Measurements from ENCODE around the gene LRCH2. TPM values are rescaled to one million over a fixed set of nuclear protein-coding genes. Genes with fewer than 3 reads are reported as not detected.

LRCH2 gene
- total and polyA plus RNA-seq, 4 donors: 1.1 to 15.1 (median 2.9) TPM

DNA sequence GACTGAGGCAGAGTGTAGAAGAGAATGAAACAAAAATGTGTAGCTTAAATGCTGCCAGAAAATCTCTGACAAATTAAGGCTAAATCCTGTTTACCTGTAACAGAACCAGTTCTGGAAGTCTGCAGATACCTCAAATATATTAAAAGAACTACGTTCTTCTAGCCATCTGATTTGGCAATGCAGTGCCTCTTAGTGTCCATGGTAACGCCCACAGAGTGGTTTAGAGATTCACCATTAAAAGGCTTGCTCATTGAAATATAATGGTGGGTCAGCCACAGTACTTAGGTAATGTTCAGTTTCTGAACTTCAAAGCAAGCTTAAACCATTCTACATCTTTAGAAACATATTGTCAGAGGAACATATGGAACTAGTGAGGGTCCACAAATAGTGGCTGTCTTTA is 32.4 kb upstream of the LRCH2 start:
- Histone ChIP-seq H3K4me3 (no peak overlapping the region), H3K27me3 (ENCODE audit: control insufficient read depth in 3 of 3, insufficient read depth in 3 of 3, low read length in 2 of 3) (peaks cover 0 to 55% (median 21%) of the 10 kb centered on the region in 3 donors), H3K9me3 (ENCODE audit: control insufficient read depth in 4 of 4, insufficient read depth in 3 of 4, low read length in 3 of 4) (no peaks in the 10 kb centered on the region), H3K9ac (ENCODE audit: insufficient read depth in 1 of 2, low read length in 2 of 2) (no peak overlapping the region), H3K36me3 (ENCODE audit: control insufficient read depth in 4 of 4, insufficient read depth in 4 of 4, low read length in 4 of 4) (no peaks in the 10 kb centered on the region), H3K4me1 (ENCODE audit: control insufficient read depth in 5 of 5, insufficient read depth in 5 of 5, low read length in 5 of 5) (no peaks in the 10 kb centered on the region), H3K27ac (ENCODE audit: low read depth in 1 of 2, low read length in 1 of 2) (no peak overlapping the region)
- WGBS, 2 donors: 48 to 75% methylated on average over 2 of the region's 2 CpGs
- DNase-seq (no peak), ATAC-seq (ENCODE audit: insufficient read depth, low FRiP score) (no peak)
- TF ChIP-seq, protein P1, sequence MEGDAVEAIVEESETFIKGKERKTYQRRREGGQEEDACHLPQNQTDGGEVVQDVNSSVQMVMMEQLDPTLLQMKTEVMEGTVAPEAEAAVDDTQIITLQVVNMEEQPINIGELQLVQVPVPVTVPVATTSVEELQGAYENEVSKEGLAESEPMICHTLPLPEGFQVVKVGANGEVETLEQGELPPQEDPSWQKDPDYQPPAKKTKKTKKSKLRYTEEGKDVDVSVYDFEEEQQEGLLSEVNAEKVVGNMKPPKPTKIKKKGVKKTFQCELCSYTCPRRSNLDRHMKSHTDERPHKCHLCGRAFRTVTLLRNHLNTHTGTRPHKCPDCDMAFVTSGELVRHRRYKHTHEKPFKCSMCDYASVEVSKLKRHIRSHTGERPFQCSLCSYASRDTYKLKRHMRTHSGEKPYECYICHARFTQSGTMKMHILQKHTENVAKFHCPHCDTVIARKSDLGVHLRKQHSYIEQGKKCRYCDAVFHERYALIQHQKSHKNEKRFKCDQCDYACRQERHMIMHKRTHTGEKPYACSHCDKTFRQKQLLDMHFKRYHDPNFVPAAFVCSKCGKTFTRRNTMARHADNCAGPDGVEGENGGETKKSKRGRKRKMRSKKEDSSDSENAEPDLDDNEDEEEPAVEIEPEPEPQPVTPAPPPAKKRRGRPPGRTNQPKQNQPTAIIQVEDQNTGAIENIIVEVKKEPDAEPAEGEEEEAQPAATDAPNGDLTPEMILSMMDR (IDR thresholded peaks at IDR 0.05; ENCODE audit: control extremely low read depth, extremely low read depth): no peak

DNA sequence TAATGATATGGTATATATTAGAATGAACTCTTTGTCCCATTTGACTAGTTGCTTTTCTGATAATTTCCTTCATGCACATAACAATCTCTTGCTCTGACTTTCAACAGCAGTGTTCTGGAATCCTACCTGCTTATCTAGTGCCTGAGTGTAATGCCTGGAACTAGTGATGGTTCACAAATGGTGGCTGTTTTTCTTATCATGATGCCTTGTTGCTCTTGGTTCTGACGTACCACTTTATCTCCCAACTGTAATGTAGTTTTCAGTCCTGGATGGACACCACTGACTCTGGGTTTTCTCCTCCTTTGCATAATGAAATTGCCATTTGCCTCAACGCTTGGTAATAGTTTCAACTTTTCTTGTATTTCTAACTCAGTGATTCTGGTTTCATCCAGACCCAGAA is 30.1 kb upstream of the LRCH2 start:
- 79 to 94% methylated on average over 2 of the region's 2 CpGs for WGBS, 2 donors
- Histone ChIP-seq H3K27ac (ENCODE audit: low read depth in 1 of 2, low read length in 1 of 2) (no peak overlapping the region), H3K4me1 (ENCODE audit: control insufficient read depth in 5 of 5, insufficient read depth in 5 of 5, low read length in 5 of 5) (peaks cover 0 to 3% (median 0%) of the 10 kb centered on the region in 5 donors), H3K9ac (ENCODE audit: insufficient read depth in 1 of 2, low read length in 2 of 2) (no peak overlapping the region), H3K4me3 (no peak overlapping the region), H3K36me3 (ENCODE audit: control insufficient read depth in 4 of 4, insufficient read depth in 4 of 4, low read length in 4 of 4) (no peaks in the 10 kb centered on the region), H3K9me3 (ENCODE audit: control insufficient read depth in 4 of 4, insufficient read depth in 3 of 4, low read length in 3 of 4) (no peaks in the 10 kb centered on the region), H3K27me3 (ENCODE audit: control insufficient read depth in 3 of 3, insufficient read depth in 3 of 3, low read length in 2 of 3) (peaks cover 5 to 66% (median 22%) of the 10 kb centered on the region in 3 donors)
- no peak for ATAC-seq (ENCODE audit: insufficient read depth, low FRiP score)
- DNase-seq: no peak
- TF ChIP-seq, protein P1 (IDR thresholded peaks at IDR 0.05; ENCODE audit: control extremely low read depth, extremely low read depth): no peak

DNA sequence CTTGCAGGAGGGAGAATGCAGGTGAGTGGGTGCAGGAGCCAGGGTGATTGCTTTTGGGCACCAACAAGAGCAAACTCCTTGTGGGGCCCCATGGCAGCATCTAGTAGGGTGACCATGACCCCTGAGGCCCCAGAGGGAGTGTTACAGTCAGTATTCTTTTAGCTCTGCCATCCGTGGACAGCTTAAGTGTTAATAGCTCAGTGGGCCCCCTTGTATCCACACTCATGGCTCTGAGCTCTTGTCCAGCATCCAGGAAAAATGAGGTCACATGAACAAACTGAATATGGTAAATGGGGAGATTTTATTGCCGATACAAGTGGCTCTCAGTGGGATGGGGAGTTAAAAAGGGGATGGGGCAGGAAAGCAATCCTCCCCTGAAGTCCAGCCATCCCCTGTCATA is 27.3 kb upstream of the LRCH2 start:
- TF ChIP-seq, protein P1 (IDR thresholded peaks at IDR 0.05; ENCODE audit: control extremely low read depth, extremely low read depth): no peak
- peaks cover 5 to 55% (median 11%) of the 10 kb centered on the region in 3 donors for H3K27me3 ChIP-seq (ENCODE audit: control insufficient read depth in 3 of 3, insufficient read depth in 3 of 3, low read length in 2 of 3)
- H3K9me3 ChIP-seq (ENCODE audit: control insufficient read depth in 4 of 4, insufficient read depth in 3 of 4, low read length in 3 of 4): no peaks in the 10 kb centered on the region
- H3K9ac ChIP-seq (ENCODE audit: insufficient read depth in 1 of 2, low read length in 2 of 2): no peak overlapping the region
- H3K4me3 ChIP-seq: no peak overlapping the region
- DNase-seq: no peak
- peaks cover 0 to 7% (median 0%) of the 10 kb centered on the region in 5 donors for H3K4me1 ChIP-seq (ENCODE audit: control insufficient read depth in 5 of 5, insufficient read depth in 5 of 5, low read length in 5 of 5)
- no peak overlapping the region for H3K27ac ChIP-seq (ENCODE audit: low read depth in 1 of 2, low read length in 1 of 2)
- ATAC-seq (ENCODE audit: insufficient read depth, low FRiP score): no peak
- no peaks in the 10 kb centered on the region for H3K36me3 ChIP-seq (ENCODE audit: control insufficient read depth in 4 of 4, insufficient read depth in 4 of 4, low read length in 4 of 4)
- 51 to 85% methylated on average over 2 of the region's 2 CpGs for WGBS, 2 donors

DNA sequence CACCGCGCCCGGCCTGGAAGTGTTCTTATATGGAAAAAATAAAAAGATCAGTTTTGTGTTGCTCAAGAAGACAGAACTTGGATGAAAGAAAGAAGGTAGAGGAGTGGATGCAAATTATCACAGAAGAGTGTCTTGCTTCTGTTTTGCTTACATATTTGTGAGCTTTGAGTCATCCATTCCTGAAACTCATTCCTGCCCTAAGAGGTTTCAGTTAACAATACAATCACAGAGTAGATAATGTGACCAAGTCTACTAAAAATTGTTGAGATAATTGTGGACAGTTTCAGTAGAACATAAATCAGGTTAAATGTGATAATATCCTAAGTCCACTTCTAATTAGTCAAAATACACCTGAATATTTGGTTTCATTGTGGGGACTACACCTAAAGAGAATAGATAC is 26.4 kb upstream of the LRCH2 start:
- ATAC-seq (ENCODE audit: insufficient read depth, low FRiP score) (no peak), DNase-seq (no peak)
- TF ChIP-seq, protein P1 (IDR thresholded peaks at IDR 0.05; ENCODE audit: control extremely low read depth, extremely low read depth): no peak
- peaks cover 0 to 7% (median 0%) of the 10 kb centered on the region in 5 donors for H3K4me1 ChIP-seq (ENCODE audit: control insufficient read depth in 5 of 5, insufficient read depth in 5 of 5, low read length in 5 of 5)
- no peak overlapping the region for H3K9ac ChIP-seq (ENCODE audit: insufficient read depth in 1 of 2, low read length in 2 of 2)
- no peak overlapping the region for H3K27ac ChIP-seq (ENCODE audit: low read depth in 1 of 2, low read length in 1 of 2)
- no peaks in the 10 kb centered on the region for H3K9me3 ChIP-seq (ENCODE audit: control insufficient read depth in 4 of 4, insufficient read depth in 3 of 4, low read length in 3 of 4)
- no peak overlapping the region for H3K4me3 ChIP-seq
- WGBS, 2 donors: 94 to 96% methylated on average over 3 of the region's 3 CpGs
- H3K36me3 ChIP-seq (ENCODE audit: control insufficient read depth in 4 of 4, insufficient read depth in 4 of 4, low read length in 4 of 4): no peaks in the 10 kb centered on the region
- H3K27me3 ChIP-seq (ENCODE audit: control insufficient read depth in 3 of 3, insufficient read depth in 3 of 3, low read length in 2 of 3): peaks cover 5 to 57% (median 10%) of the 10 kb centered on the region in 3 donors

Measured in lung (tissue), 12 donors.